Testis (tissue), 2 donors: ENCODE measurements around the gene BEND4.

ENCODE experiments used
- CTCF ChIP-seq, 3 experiments: fragments of 450-650 bp in 2 of 3; fragments of 200-600 bp in 1 of 3; sonication (generic) in 1 of 3; IDR thresholded peaks; one replicate each; pipeline ENCODE4 v1.5.1; 2016 to 2019; ENCODE audit warnings: antibody characterized with exemption in 3 of 3, mild to moderate bottlenecking in 2 of 3, moderate library complexity in 1 of 3
- POLR2A ChIP-seq: fragments of 450-650 bp; IDR thresholded peaks from one replicate; pipeline ENCODE4 v1.6.1; 2017; ENCODE audit warnings: antibody characterized with exemption, mild to moderate bottlenecking, moderate library complexity

- TF ChIP-seq CTCF (IDR thresholded peaks at IDR 0.05) (no peak), POLR2A (no peak)
Observed at GRCh38 chr4:42088386-42088785, 64.1 kb downstream of the BEND4 start.
